Activated naive CD4-positive, alpha-beta T cell treated with anti-CD3 and anti-CD28 coated beads for 36 hours (primary cell): ENCODE data around the gene PINLYP. TPM values are rescaled to one million over a fixed set of nuclear protein-coding genes. Genes with fewer than 3 reads are reported as not detected.

Experiments used
- CTCF ChIA-PET: fragments of 350-600 bp; sonication (Branson Sonifier 250); formaldehyde crosslinking; loops from one replicate; lab custom pipeline; 2021; ENCODE audit warnings: antibody characterized with exemption; lab: Charles Lee
- DNase-seq: peaks from one replicate; pipeline ENCODE4 v3.0.0-alpha.2; 2020
- H3K27ac Mint-ChIP-seq: one replicate; pipeline ENCODE4 v1.8.0; 2021; ENCODE audit warnings: mild to moderate bottlenecking, mixed read lengths
- H3K27me3 Mint-ChIP-seq: one replicate; pipeline ENCODE4 v1.8.0; 2021; ENCODE audit warnings: low read depth, mixed read lengths
- H3K36me3 Mint-ChIP-seq: one replicate; pipeline ENCODE4 v1.8.0; 2021; ENCODE audit warnings: low read depth, mixed read lengths
- H3K4me1 Mint-ChIP-seq: one replicate; pipeline ENCODE4 v1.8.0; 2021; ENCODE audit warnings: low read depth, mixed read lengths
- H3K4me3 Mint-ChIP-seq: one replicate; pipeline ENCODE4 v1.8.0; 2021; ENCODE audit warnings: mild to moderate bottlenecking, moderate library complexity, mixed read lengths
- H3K9me3 Mint-ChIP-seq: one replicate; pipeline ENCODE4 v1.8.0; 2021; ENCODE audit warnings: mixed read lengths
- intact Hi-C: fragments of 100-400 bp; cut with micrococcal nuclease; formaldehyde crosslinking; loops from one replicate; pipeline ENCODE4 v1.15.1; 2023
- total RNA-seq, 2 experiments: library from RNA; stranded (reverse); gene quantifications; one replicate each; pipeline ENCODE4 v1.2.3, GENCODE V29; 2021

Gene PINLYP
- total RNA-seq = 1 to 10 TPM; 3.2 to 3.8 TPM

- peaks cover 37% of the 10 kb centered on the region for H3K4me1 Mint-ChIP-seq
- no peaks in the 10 kb centered on the region for H3K27me3 Mint-ChIP-seq
- intact Hi-C loops = loop anchor here (1.0 to 2.0 kb wide), 6 partner anchors 13 to 209 kb away; partner anchors contain the start of genes IRGQ, ZNF428, ZNF575 and ZNF576
- no peaks in the 10 kb centered on the region for H3K9me3 Mint-ChIP-seq
- H3K36me3 Mint-ChIP-seq = peaks cover 14% of the 10 kb centered on the region
- peak; percentile 99 for DNase-seq
- peak within 1 kb of the TSS; percentile 95 for H3K4me3 Mint-ChIP-seq
- CTCF ChIA-PET = interaction anchor here (0.6 to 3.1 kb wide), 6 partner anchors 10 to 113 kb away, joined by 3 to 29 read pairs (median 6); no protein-coding TSS in a partner anchor
- H3K27ac Mint-ChIP-seq = peak within 1 kb of the TSS; percentile 94
Measured at GRCh38 chr19:43575156-43575950, at the start of gene PINLYP, which contains the start of gene XRCC1. Gene PINLYP, plus strand, starts transcription at chr19:43575801. Its CDS starts 1,391 bp downstream, at chr19:43577192. Gene XRCC1, minus strand, starts transcription at chr19:43575527. Its CDS starts 69 bp downstream, at chr19:43575458.

GRCh38 chr19:43525836-43526771, 49.5 kb upstream of the PINLYP start:
- intact Hi-C loops = loop anchor here (1.0 to 5.0 kb wide), 7 partner anchors 7 to 256 kb away; partner anchors contain the start of genes IRGQ, KCNN4, PHLDB3 and SMG9
- peaks cover 21% of the 10 kb centered on the region for H3K4me1 Mint-ChIP-seq
- H3K9me3 Mint-ChIP-seq = no peaks in the 10 kb centered on the region
- CTCF ChIA-PET = interaction anchor here (1.1 to 6.1 kb wide), 6 partner anchors 9 to 93 kb away, joined by 3 to 49 read pairs (median 12); no protein-coding TSS in a partner anchor
- H3K4me3 Mint-ChIP-seq = peak overlapping the region; percentile 97
- no peaks in the 10 kb centered on the region for H3K27me3 Mint-ChIP-seq
- H3K36me3 Mint-ChIP-seq = peaks cover 3% of the 10 kb centered on the region
- DNase-seq = peak; percentile 63
- peak overlapping the region; percentile 96 for H3K27ac Mint-ChIP-seq

GRCh38 chr19:43526884-43527859, 48.4 kb upstream of the PINLYP start, which contains the start of gene ETHE1:
Gene ETHE1, minus strand, starts transcription at chr19:43527201. Its CDS starts 24 bp downstream, at chr19:43527177.
- H3K36me3 Mint-ChIP-seq = peaks cover 3% of the 10 kb centered on the region
- CTCF ChIA-PET = interaction anchor here (1.1 to 6.1 kb wide), 7 partner anchors 7 to 95 kb away, joined by 3 to 49 read pairs (median 12); no protein-coding TSS in a partner anchor

GRCh38 chr19:43527860-43528622, 47.6 kb upstream of the PINLYP start:
- Mint-ChIP-seq H3K4me3 (peak overlapping the region; percentile 53), H3K36me3 (peaks cover 3% of the 10 kb centered on the region), H3K27me3 (no peaks in the 10 kb centered on the region), H3K9me3 (no peaks in the 10 kb centered on the region), H3K27ac (peak overlapping the region; percentile 96), H3K4me1 (peaks cover 27% of the 10 kb centered on the region)
- intact Hi-C loops = loop anchor here (2.0 to 5.0 kb wide), 2 partner anchors 23 to 254 kb away; partner anchors contain the start of genes KCNN4 and PHLDB3
- peak; percentile 48 for DNase-seq
- CTCF ChIA-PET = interaction anchor here (0.6 to 6.1 kb wide), 9 partner anchors 8 to 207 kb away, joined by 3 to 49 read pairs (median 7); no protein-coding TSS in a partner anchor

More at GRCh38 chr19:43526884-43527859, 48.4 kb upstream of the PINLYP start, which contains the start of gene ETHE1:
- peak; percentile 73 for DNase-seq
- Mint-ChIP-seq H3K27ac (peak within 1 kb of the TSS; percentile 96), H3K4me3 (peak within 1 kb of the TSS; percentile 97), H3K4me1 (peaks cover 22% of the 10 kb centered on the region), H3K9me3 (no peaks in the 10 kb centered on the region), H3K27me3 (no peaks in the 10 kb centered on the region)
- intact Hi-C loops = loop anchor here (2.0 to 5.0 kb wide), 2 partner anchors 22 to 255 kb away; partner anchors contain the start of genes KCNN4 and PHLDB3

- Mint-ChIP-seq H3K36me3 (peaks cover 8% of the 10 kb centered on the region), H3K4me1 (peaks cover 23% of the 10 kb centered on the region), H3K27me3 (no peaks in the 10 kb centered on the region), H3K9me3 (no peaks in the 10 kb centered on the region), H3K4me3 (peak overlapping the region; percentile 80), H3K27ac (peak overlapping the region; percentile 88)
- intact Hi-C loops = loop anchor here (2.0 kb wide), 1 partner anchor 232 kb away; no protein-coding TSS in a partner anchor
- no peak for DNase-seq
- CTCF ChIA-PET = interaction anchor here (1.4 to 3.2 kb wide), 4 partner anchors 12 to 62 kb away, joined by 3 to 14 read pairs (median 3); no protein-coding TSS in a partner anchor
Measured at GRCh38 chr19:43532571-43532961, 43.0 kb upstream of the PINLYP start.

GRCh38 chr19:43532962-43533545, 42.5 kb upstream of the PINLYP start, which contains the start of gene ZNF575:
Gene ZNF575, plus strand, starts transcription at chr19:43533188. Its CDS starts 1,235 bp downstream, at chr19:43534423.
- Mint-ChIP-seq H3K4me1 (peaks cover 19% of the 10 kb centered on the region), H3K4me3 (peak within 1 kb of the TSS; percentile 80), H3K36me3 (peaks cover 9% of the 10 kb centered on the region), H3K27ac (peak within 1 kb of the TSS; percentile 88), H3K9me3 (no peaks in the 10 kb centered on the region), H3K27me3 (no peaks in the 10 kb centered on the region)
- CTCF ChIA-PET = interaction anchor here (0.9 to 3.2 kb wide), 4 partner anchors 13 to 100 kb away, joined by 3 to 14 read pairs (median 4); no protein-coding TSS in a partner anchor
- intact Hi-C loops = loop anchor here (1.0 to 2.0 kb wide), 8 partner anchors 8 to 232 kb away; partner anchors contain the start of genes IRGQ, PHLDB3, PINLYP and XRCC1
- DNase-seq = peak; percentile 92

GRCh38 chr19:43533546-43534304, 41.9 kb upstream of the PINLYP start:
- CTCF ChIA-PET = interaction anchor here (0.6 to 3.2 kb wide), 4 partner anchors 14 to 233 kb away, joined by 3 to 14 read pairs (median 4); no protein-coding TSS in a partner anchor
- peaks cover 5% of the 10 kb centered on the region for H3K9me3 Mint-ChIP-seq
- DNase-seq = peak; percentile 100
- peaks cover 15% of the 10 kb centered on the region for H3K36me3 Mint-ChIP-seq
- H3K4me1 Mint-ChIP-seq = peaks cover 15% of the 10 kb centered on the region
- no peaks in the 10 kb centered on the region for H3K27me3 Mint-ChIP-seq
- H3K4me3 Mint-ChIP-seq = peak overlapping the region; percentile 80
- peak overlapping the region; percentile 87 for H3K27ac Mint-ChIP-seq
- intact Hi-C loops = loop anchor here (1.0 to 2.0 kb wide), 9 partner anchors 8 to 231 kb away; partner anchors contain the start of genes IRGQ, PHLDB3, PINLYP and SMG9

GRCh38 chr19:43534305-43534815, 41.2 kb upstream of the PINLYP start:
- Mint-ChIP-seq H3K4me3 (peak overlapping the region; percentile 80), H3K36me3 (peaks cover 20% of the 10 kb centered on the region), H3K9me3 (peaks cover 10% of the 10 kb centered on the region), H3K4me1 (peaks cover 15% of the 10 kb centered on the region), H3K27ac (peak overlapping the region; percentile 87), H3K27me3 (no peaks in the 10 kb centered on the region)
- intact Hi-C loops = loop anchor here (1.0 kb wide), 1 partner anchor 220 kb away; the partner anchor contains the start of gene SMG9
- no peak for DNase-seq
- CTCF ChIA-PET = interaction anchor here (0.6 to 4.0 kb wide), 6 partner anchors 9 to 232 kb away, joined by 3 to 28 read pairs (median 10); partner anchors contain the start of genes IRGQ and ZNF576
